NT2/D1 (cell line): ENCODE results near the gene CAV3.

Experiments
- DNase-seq: peaks from one replicate; pipeline ENCODE4 v3.0.0-alpha.2; 2011; ENCODE audit warnings: low read depth, low spot score
- H3K27me3 ChIP-seq: 2 replicates; pipeline ENCODE4 v1.6.0; 2011; ENCODE audit warnings: mild to moderate bottlenecking; ENCODE audit not compliant: insufficient read length, insufficient read depth
- H3K36me3 ChIP-seq: 2 replicates; pipeline ENCODE4 v1.6.1; 2011; ENCODE audit warnings: mild to moderate bottlenecking, low read length, mixed read lengths; ENCODE audit not compliant: insufficient read depth, insufficient read length
- H3K4me1 ChIP-seq: 2 replicates; pipeline ENCODE4 v1.5.1; 2011; ENCODE audit not compliant: insufficient read depth, insufficient read length
- H3K4me3 ChIP-seq: 2 replicates; pipeline ENCODE4 v1.5.1; 2011; ENCODE audit warnings: low read depth; ENCODE audit not compliant: insufficient read length
- H3K9ac ChIP-seq: 2 replicates; pipeline ENCODE4 v1.6.0; 2011; ENCODE audit warnings: low read depth; ENCODE audit not compliant: insufficient read length
- H3K9me3 ChIP-seq: 2 replicates; pipeline ENCODE4 v1.5.1; 2011; ENCODE audit warnings: mild to moderate bottlenecking, low read length; ENCODE audit not compliant: insufficient read depth
- SUZ12 ChIP-seq: IDR thresholded peaks from 2 replicates; pipeline ENCODE4 v1.6.1; 2011; ENCODE audit not compliant: insufficient read length, insufficient read depth; ENCODE audit errors: extremely low read depth
- YY1 ChIP-seq: IDR thresholded peaks from 2 replicates; pipeline ENCODE4 v1.6.1; 2011; ENCODE audit not compliant: insufficient read length, insufficient read depth
- ZNF274 ChIP-seq: IDR thresholded peaks from 2 replicates; pipeline ENCODE4 v1.6.1; 2011; ENCODE audit warnings: mild to moderate bottlenecking, low read depth, low read length

Gene CAV3

GRCh38 chr3:8765528-8765927 lies 31.9 kb downstream of the CAV3 start:
- Histone ChIP-seq H3K27me3 (peaks cover 52% of the 10 kb centered on the region), H3K36me3 (peaks cover 23% of the 10 kb centered on the region), H3K4me3 (no peak overlapping the region), H3K9ac (no peak overlapping the region), H3K9me3 (no peaks in the 10 kb centered on the region), H3K4me1 (peaks cover 4% of the 10 kb centered on the region)
- TF ChIP-seq ZNF274 (no peak), SUZ12 (no peak), YY1 (no peak)
- no peak for DNase-seq

GRCh38 chr3:8766148-8766547 lies 32.5 kb downstream of the CAV3 start:
- H3K4me3 ChIP-seq = no peak overlapping the region
- no peaks in the 10 kb centered on the region for H3K9me3 ChIP-seq
- peaks cover 23% of the 10 kb centered on the region for H3K36me3 ChIP-seq
- peaks cover 4% of the 10 kb centered on the region for H3K4me1 ChIP-seq
- H3K9ac ChIP-seq = no peak overlapping the region
- peaks cover 52% of the 10 kb centered on the region for H3K27me3 ChIP-seq
- no peak for TF ChIP-seq ZNF274
- no peak for TF ChIP-seq YY1
- TF ChIP-seq SUZ12 = no peak
- DNase-seq = no peak

- TF ChIP-seq YY1 = no peak
- TF ChIP-seq SUZ12 = no peak
- TF ChIP-seq ZNF274 = no peak
- Histone ChIP-seq H3K4me1 (peaks cover 4% of the 10 kb centered on the region), H3K36me3 (peaks cover 20% of the 10 kb centered on the region), H3K9ac (no peak overlapping the region), H3K27me3 (peaks cover 52% of the 10 kb centered on the region), H3K9me3 (no peaks in the 10 kb centered on the region), H3K4me3 (no peak overlapping the region)
- DNase-seq = no peak
These were observed 33.7 kb downstream of the CAV3 start for GRCh38 chr3:8767256-8767666.

DNA sequence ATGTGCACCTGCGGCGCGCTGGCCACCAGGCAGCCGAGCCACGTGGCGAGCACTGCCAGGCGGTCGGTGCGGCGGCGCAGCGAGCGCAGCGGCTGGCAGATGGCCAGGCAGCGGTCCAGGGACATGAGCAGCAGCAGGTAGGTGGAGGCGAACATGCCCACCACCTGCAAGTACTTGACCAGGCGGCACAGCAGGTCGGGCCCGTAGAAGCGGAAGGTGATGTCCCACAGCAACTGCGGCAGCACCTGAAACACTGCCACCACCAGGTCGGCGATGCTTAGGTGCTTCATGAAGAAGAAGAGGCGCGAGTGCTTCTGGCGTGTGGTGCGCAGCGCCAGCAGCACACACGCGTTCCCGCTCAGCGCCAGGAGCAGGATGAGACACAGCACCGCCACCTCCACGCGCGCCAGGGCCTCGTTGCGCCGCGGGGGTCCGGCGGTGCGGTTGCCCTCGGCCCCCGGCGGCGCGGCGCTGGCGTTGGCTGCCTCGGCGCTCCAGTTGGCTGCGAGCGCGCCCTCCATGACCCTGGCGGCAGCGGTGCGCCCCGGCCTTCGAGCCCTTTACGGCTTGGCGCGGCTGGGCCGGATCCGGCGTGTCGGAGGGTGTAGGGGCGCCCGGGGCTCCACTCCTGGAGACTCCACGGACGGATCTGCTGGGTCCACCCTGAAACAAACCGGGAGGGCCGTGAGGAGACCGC lies 34.2 kb downstream of the CAV3 start:
- DNase-seq = no peak

DNA sequence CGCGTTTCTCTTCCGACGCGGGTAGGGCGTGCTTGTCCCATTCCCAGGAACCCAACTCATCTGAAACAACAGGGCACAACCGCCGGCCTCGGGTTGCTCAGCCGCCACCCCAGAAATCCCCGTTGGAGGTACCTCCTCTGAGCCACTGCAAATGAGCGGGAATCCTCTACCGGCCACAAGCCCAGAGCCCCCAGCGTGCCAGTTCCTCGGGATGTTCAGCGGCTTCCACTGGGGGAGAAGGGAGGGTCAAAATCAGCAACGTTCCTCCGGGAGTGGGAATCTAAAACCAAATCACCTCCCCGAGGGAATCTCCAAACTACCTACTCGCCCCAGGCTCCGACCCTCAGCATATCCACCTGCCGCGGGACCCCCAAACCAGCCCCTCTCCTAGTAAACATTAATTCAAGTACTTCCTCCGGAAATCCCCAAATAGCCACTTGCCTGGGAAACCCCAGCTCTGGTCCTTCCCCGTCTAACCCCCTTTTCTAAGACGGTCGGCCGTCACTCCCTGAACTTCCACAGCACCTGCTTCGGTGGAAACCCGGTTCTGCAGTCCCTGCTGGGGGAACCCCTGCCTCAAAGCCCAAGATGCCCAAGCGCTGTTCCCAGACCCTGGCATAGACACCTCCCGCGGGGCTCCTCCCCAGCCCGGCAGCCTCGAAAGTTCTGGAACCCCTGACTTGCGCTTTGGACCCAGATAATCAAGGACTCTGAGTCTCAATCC lies 34.9 kb downstream of the CAV3 start:
- Histone ChIP-seq H3K4me3 (peak overlapping the region; percentile 35), H3K9ac (peak overlapping the region; percentile 70), H3K27me3 (peaks cover 50% of the 10 kb centered on the region), H3K4me1 (peaks cover 4% of the 10 kb centered on the region), H3K36me3 (peaks cover 20% of the 10 kb centered on the region), H3K9me3 (no peaks in the 10 kb centered on the region)
- TF ChIP-seq ZNF274 (no peak), SUZ12 (peak; percentile 41)
- DNase-seq = no peak

More for the DNA sequence above, 34.2 kb downstream of the CAV3 start:
- H3K36me3 ChIP-seq = peaks cover 20% of the 10 kb centered on the region
- no peak for TF ChIP-seq ZNF274
- TF ChIP-seq SUZ12 = peak; percentile 13
- TF ChIP-seq YY1 = no peak
- peak overlapping the region; percentile 70 for H3K9ac ChIP-seq
- no peaks in the 10 kb centered on the region for H3K9me3 ChIP-seq
- peaks cover 52% of the 10 kb centered on the region for H3K27me3 ChIP-seq
- H3K4me1 ChIP-seq = peaks cover 4% of the 10 kb centered on the region
- peak overlapping the region; percentile 35 for H3K4me3 ChIP-seq

DNA sequence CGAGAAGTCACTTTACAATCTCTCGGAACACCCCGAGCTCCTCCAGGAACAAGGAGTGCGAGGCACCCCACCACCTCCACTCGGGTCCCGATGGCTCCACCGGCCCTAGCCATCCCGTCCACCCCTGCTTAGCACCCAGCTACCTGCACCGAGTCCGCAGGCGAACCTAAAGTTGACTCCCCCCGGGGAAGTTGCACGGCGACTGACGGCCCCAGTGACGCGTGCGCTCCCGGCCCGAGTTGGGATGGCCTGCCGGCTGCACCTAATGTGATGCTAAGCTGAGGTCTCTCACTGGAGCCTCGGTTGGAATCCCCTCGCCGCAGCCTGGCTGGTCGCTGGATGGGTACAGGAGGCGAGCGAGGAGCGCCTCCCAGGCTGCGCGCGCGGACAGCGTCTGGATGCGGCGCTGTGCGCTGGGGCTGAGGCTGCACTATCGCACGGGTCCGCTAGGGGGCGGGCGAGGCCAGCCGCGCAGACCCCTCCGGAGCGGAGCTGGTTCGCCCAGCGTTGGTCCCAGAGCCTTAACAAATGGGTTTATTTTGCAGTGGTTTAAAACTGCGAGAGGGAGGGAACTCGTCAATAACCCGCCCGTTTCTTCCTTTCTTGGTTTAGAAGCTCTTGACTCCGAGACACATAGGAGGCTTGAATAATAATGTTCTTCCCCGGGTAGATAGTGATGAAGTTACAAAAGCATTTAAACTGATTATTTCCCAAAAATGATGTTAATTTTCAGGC lies 35.7 kb downstream of the CAV3 start, which contains the start of gene OXTR:
Gene OXTR, minus strand, starts transcription at position 526 of the 735 bp plus-strand sequence. CDS start 1,426 bp downstream, outside the sequence.
- Histone ChIP-seq H3K4me3 (peak within 1 kb of the TSS; percentile 35), H3K27me3 (peaks cover 50% of the 10 kb centered on the region), H3K9ac (peak within 1 kb of the TSS; percentile 70), H3K36me3 (peaks cover 16% of the 10 kb centered on the region), H3K9me3 (no peaks in the 10 kb centered on the region), H3K4me1 (peaks cover 4% of the 10 kb centered on the region)
- TF ChIP-seq ZNF274 (no peak), YY1 (no peak), SUZ12 (no peak)
- peak; percentile 78 for DNase-seq
